ENCODE results near the gene ABHD12. TPM values are rescaled to one million over a fixed set of nuclear protein-coding genes. Genes with fewer than 3 reads are reported as not detected.

ABHD12 gene
- total and polyA plus RNA-seq, 2 experiments from 2014 or later = 69.5 to 187 TPM

DNA sequence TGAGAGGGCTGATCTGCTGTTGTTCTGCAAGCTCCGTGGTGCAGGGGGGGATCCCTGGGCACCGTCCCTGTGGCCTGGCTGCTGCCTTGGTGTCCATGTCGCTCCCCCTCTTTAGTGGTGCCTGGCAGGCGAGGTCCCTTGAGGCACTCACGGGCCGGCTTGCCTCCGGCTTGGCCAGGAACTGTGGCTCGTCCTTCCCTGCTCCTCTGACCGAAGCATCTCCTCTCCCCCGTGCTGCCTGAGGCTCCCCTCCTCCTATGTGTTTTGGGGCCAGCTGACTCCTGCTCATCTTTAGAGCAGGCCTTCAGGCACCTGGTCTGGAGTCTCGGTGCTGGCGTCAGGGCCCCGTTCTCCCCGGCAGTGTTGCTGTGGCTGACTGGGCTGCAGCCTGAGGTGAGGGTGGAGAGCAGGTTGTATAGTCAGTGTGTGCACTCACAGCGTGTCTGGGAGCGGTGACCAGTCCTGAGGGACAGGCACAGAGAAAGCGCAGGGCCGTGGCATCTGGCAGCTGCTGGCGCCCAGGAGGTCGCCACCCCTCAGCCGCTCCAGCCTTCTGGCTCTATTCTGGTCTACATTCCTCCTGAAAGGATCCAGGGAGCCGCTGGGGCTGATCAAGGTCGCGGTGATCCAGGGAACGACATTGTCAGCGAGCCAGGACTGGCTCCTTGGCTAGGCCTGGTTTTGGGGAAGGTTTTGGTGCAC, 99.1 kb downstream of the ABHD12 start:
- no peaks in the 10 kb centered on the region for H3K36me3 ChIP-seq (replicated peaks; ENCODE audit: insufficient read depth, low read depth)

DNA sequence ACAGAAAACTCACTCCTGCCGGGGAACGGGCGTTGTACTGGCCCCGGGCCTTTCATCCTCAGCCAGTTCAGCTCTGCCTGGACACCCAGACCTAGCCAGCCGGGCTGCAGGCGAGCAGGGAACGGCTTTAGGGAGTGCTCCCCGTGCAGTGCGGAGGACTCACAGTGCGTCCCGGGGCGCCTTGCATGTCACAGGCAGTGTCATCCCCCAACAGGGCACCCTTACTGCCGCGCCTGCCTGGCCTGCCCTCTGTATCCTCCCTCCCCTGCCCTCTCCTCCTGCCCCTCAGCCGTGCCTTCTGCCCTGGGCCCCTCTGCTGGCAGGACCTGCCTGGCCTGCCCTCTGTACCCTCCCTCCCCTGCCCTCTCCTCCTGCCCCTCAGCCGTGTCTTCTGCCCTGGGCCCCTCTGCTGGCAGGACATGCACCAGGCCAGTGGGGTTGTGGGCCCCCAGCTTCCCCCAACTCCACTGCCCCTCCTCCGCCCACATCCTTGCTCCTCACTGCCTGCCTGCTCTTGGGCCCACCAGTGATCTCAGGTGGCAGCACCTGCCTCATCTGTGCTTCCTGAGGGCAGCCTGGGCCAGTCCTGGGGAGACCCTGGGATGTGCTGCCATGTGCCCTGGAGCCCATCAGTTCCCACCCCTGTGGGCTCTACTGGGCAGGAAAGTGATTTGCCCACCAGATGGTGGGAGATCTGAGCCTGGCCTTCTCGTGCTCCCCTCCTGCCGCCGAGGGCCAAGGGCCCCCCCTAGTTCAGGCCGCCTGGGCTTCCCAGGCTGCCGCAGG, 99.8 kb downstream of the ABHD12 start:
- no peak for DNase-seq (ENCODE audit: low spot score)
- Histone ChIP-seq H3K4me1 (ENCODE audit: insufficient read depth) (no peaks in the 10 kb centered on the region), H3K27me3 (no peaks in the 10 kb centered on the region), H3K36me3 (replicated peaks; ENCODE audit: insufficient read depth, low read depth) (no peaks in the 10 kb centered on the region), H2AFZ (no peak overlapping the region), H3K4me2 (no peak overlapping the region), H3K79me2 (no peaks in the 10 kb centered on the region), H3K9me2 (replicated peaks; ENCODE audit: insufficient read depth) (no peaks in the 10 kb centered on the region), H3K27ac (no peak overlapping the region), H3K9me3 (ENCODE audit: low read depth) (no peaks in the 10 kb centered on the region), H3K4me3 (no peak overlapping the region), H4K20me1 (ENCODE audit: insufficient read depth, poor library complexity, severe bottlenecking) (no peaks in the 10 kb centered on the region)
- 94% methylated on average over 19 of the region's 22 CpGs for WGBS (ENCODE audit: low lambda C conversion rate, missing lambda C conversion rate)
- TF ChIP-seq EZH2 (IDR thresholded peaks at IDR 0.05; ENCODE audit: borderline replicate concordance) (no peak), EZH2phosphoT487 (IDR thresholded peaks at IDR 0.05; ENCODE audit: low read depth, severe bottlenecking, unreplicated experiment) (no peak)
- TF ChIP-seq, protein P1, sequence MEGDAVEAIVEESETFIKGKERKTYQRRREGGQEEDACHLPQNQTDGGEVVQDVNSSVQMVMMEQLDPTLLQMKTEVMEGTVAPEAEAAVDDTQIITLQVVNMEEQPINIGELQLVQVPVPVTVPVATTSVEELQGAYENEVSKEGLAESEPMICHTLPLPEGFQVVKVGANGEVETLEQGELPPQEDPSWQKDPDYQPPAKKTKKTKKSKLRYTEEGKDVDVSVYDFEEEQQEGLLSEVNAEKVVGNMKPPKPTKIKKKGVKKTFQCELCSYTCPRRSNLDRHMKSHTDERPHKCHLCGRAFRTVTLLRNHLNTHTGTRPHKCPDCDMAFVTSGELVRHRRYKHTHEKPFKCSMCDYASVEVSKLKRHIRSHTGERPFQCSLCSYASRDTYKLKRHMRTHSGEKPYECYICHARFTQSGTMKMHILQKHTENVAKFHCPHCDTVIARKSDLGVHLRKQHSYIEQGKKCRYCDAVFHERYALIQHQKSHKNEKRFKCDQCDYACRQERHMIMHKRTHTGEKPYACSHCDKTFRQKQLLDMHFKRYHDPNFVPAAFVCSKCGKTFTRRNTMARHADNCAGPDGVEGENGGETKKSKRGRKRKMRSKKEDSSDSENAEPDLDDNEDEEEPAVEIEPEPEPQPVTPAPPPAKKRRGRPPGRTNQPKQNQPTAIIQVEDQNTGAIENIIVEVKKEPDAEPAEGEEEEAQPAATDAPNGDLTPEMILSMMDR (IDR thresholded peaks at IDR 0.05; ENCODE audit: poor library complexity) = no peak

More for the DNA sequence above, 99.1 kb downstream of the ABHD12 start:
- no peaks in the 10 kb centered on the region for H3K4me1 ChIP-seq (ENCODE audit: insufficient read depth)
- TF ChIP-seq, protein P1 (IDR thresholded peaks at IDR 0.05; ENCODE audit: poor library complexity) = no peak
- TF ChIP-seq EZH2 (IDR thresholded peaks at IDR 0.05; ENCODE audit: borderline replicate concordance) (no peak), EZH2phosphoT487 (IDR thresholded peaks at IDR 0.05; ENCODE audit: low read depth, severe bottlenecking, unreplicated experiment) (no peak)
- DNase-seq (ENCODE audit: low spot score) = no peak
- no peak overlapping the region for H3K27ac ChIP-seq
- H3K79me2 ChIP-seq = no peaks in the 10 kb centered on the region
- H3K9me3 ChIP-seq (ENCODE audit: low read depth) = no peaks in the 10 kb centered on the region
- no peak overlapping the region for H3K4me3 ChIP-seq
- WGBS (ENCODE audit: low lambda C conversion rate, missing lambda C conversion rate) = 96% methylated on average over 25 of the region's 26 CpGs
- H2AFZ ChIP-seq = no peak overlapping the region
- H3K9me2 ChIP-seq (replicated peaks; ENCODE audit: insufficient read depth) = no peaks in the 10 kb centered on the region
- H3K4me2 ChIP-seq = no peak overlapping the region
- no peaks in the 10 kb centered on the region for H3K27me3 ChIP-seq
- no peaks in the 10 kb centered on the region for H4K20me1 ChIP-seq (ENCODE audit: insufficient read depth, poor library complexity, severe bottlenecking)

DNA sequence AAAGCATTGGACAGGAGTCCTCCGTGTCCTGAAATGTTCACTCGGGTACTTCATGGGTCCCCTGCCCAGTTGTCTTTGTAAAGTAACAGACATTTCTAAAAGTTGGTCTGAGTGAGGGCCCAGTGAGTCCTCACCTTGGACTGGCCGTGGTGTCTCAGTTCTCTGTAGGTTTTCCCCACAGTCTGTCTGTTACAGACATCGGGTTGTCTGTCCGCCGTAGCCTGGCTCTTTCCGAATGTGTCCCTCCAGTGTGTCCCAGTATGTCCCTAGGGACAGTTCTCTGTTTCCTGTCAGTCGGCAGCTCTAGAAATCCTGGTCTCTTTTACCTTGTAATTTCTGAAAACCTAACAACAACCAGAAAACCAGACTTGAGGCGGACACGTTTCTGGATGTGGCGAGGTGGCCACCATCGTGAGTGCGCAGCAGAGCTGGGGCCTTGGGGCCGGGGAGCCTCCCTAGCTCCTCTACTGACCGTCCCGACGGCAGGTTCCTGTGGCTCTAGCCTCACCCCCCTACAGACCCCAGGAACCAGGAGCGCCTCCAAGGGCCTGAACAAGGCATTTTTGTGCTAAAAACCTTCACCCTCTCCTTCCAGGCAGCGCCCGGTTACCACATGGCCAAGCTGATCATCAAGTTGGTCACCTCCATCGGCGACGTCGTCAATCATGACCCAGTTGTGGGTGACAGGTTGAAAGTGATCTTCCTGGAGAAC, 100.6 kb downstream of the ABHD12 start:
- no peak overlapping the region for H3K27ac ChIP-seq
- TF ChIP-seq EZH2phosphoT487 (IDR thresholded peaks at IDR 0.05; ENCODE audit: low read depth, severe bottlenecking, unreplicated experiment) (no peak), EZH2 (IDR thresholded peaks at IDR 0.05; ENCODE audit: borderline replicate concordance) (no peak)
- TF ChIP-seq, protein P1 (IDR thresholded peaks at IDR 0.05; ENCODE audit: poor library complexity) = no peak
- no peaks in the 10 kb centered on the region for H3K36me3 ChIP-seq (replicated peaks; ENCODE audit: insufficient read depth, low read depth)
- no peak overlapping the region for H2AFZ ChIP-seq
- H3K9me3 ChIP-seq (ENCODE audit: low read depth) = no peaks in the 10 kb centered on the region
- no peaks in the 10 kb centered on the region for H3K4me1 ChIP-seq (ENCODE audit: insufficient read depth)
- H3K9me2 ChIP-seq (replicated peaks; ENCODE audit: insufficient read depth) = no peaks in the 10 kb centered on the region
- H4K20me1 ChIP-seq (ENCODE audit: insufficient read depth, poor library complexity, severe bottlenecking) = no peaks in the 10 kb centered on the region
- H3K4me3 ChIP-seq = no peak overlapping the region
- WGBS (ENCODE audit: low lambda C conversion rate, missing lambda C conversion rate) = 94% methylated on average over 23 of the region's 24 CpGs
- DNase-seq (ENCODE audit: low spot score) = no peak
- no peaks in the 10 kb centered on the region for H3K27me3 ChIP-seq
- H3K79me2 ChIP-seq = no peaks in the 10 kb centered on the region
- no peak overlapping the region for H3K4me2 ChIP-seq
